GM12874 (cell line): Measurements from ENCODE around the gene PLAU.
A peak's percentile ranks its signal among the peaks of the same experiment; 100 is the strongest.

ENCODE experiments used
- CTCF ChIP-seq: IDR thresholded peaks from 2 replicates; pipeline ENCODE4 v1.5.1; 2011; ENCODE audit warnings: low read depth, mild to moderate bottlenecking, control low read depth, low read length, moderate library complexity; ENCODE audit not compliant: insufficient read depth

The PLAU gene

GRCh38 chr10:73906524-73907447 is 4.1 kb upstream of the PLAU start:
- no peak for TF ChIP-seq CTCF

GRCh38 chr10:73907841-73908517 is 3.0 kb upstream of the PLAU start:
- no peak for TF ChIP-seq CTCF

GRCh38 chr10:73908853-73909539 is 1.9 kb upstream of the PLAU start:
- no peak for TF ChIP-seq CTCF

GRCh38 chr10:73909540-73910115 is 1.3 kb upstream of the PLAU start:
- TF ChIP-seq CTCF = no peak

- TF ChIP-seq CTCF = 0 out of 2 replicates have a peak, but pooled peaks have one; percentile 25
These were observed 550 bp upstream of the PLAU start for GRCh38 chr10:73910401-73910763.

- no peak for TF ChIP-seq CTCF
These were observed 647 bp downstream of the PLAU start for GRCh38 chr10:73911553-73912004.

- TF ChIP-seq CTCF = no peak
These were observed 3.1 kb downstream of the PLAU start for GRCh38 chr10:73914036-73914435.
